NCI-H1930 (cell line): Measurements from ENCODE around the gene MAN2A2.
"Not testable (repeated sequence)": the region's sequence is repeated elsewhere in the genome, so short reads cannot be mapped to it uniquely, and the experiment has no call there.

Source experiments
- DNase-seq, 2 experiments: peaks; one replicate each; lab custom pipeline; 2025; lab: John Stamatoyannopoulos, UW

Gene MAN2A2

GRCh38 chr15:90871716-90872485, 31.2 kb upstream of the MAN2A2 start:
- DNase-seq: no peak

- DNase-seq: no peak
These were observed 30.5 kb upstream of the MAN2A2 start for GRCh38 chr15:90872486-90873184.

- DNase-seq: no peak
These were observed 29.6 kb upstream of the MAN2A2 start for GRCh38 chr15:90873488-90873997.

- no peak for DNase-seq
These were observed 29.0 kb upstream of the MAN2A2 start for GRCh38 chr15:90873998-90874605.

GRCh38 chr15:90874986-90875385, 28.1 kb upstream of the MAN2A2 start:
- not testable (repeated sequence) for DNase-seq

- no peak for DNase-seq
These were observed 27.5 kb upstream of the MAN2A2 start for GRCh38 chr15:90875549-90875981.

- DNase-seq: no peak
These were observed 27.1 kb upstream of the MAN2A2 start for GRCh38 chr15:90876046-90876445.

GRCh38 chr15:90876512-90877170, 26.5 kb upstream of the MAN2A2 start:
- no peak for DNase-seq

- no peak for DNase-seq
These were observed 25.8 kb upstream of the MAN2A2 start for GRCh38 chr15:90877315-90877714.

GRCh38 chr15:90877996-90878395, 25.1 kb upstream of the MAN2A2 start:
- no peak for DNase-seq

GRCh38 chr15:90878660-90879059, 24.4 kb upstream of the MAN2A2 start:
- DNase-seq: no peak

- DNase-seq: no peak
These were observed 23.3 kb upstream of the MAN2A2 start for GRCh38 chr15:90879730-90880366.

- DNase-seq: no peak
These were observed 22.5 kb upstream of the MAN2A2 start for GRCh38 chr15:90880381-90881145.

- no peak for DNase-seq
These were observed 21.7 kb upstream of the MAN2A2 start for GRCh38 chr15:90881181-90881977.

GRCh38 chr15:90881978-90882721, 21.0 kb upstream of the MAN2A2 start:
- no peak for DNase-seq

- DNase-seq: no peak
These were observed 20.1 kb upstream of the MAN2A2 start for GRCh38 chr15:90882781-90883525.

- no peak for DNase-seq
These were observed 19.6 kb upstream of the MAN2A2 start for GRCh38 chr15:90883526-90883975.

GRCh38 chr15:90883976-90884718, 19.0 kb upstream of the MAN2A2 start, which contains the start of gene FES:
Gene FES, plus strand, starts transcription at chr15:90884504. Its CDS starts 542 bp downstream, at chr15:90885046.
- no peak for DNase-seq
